CD4-positive, alpha-beta T cell treated with Interleukin-1 beta for 1 hour (primary cell): ENCODE data around the gene HSF5.
"Not testable (repeated sequence)": the region's sequence is repeated elsewhere in the genome, so short reads cannot be mapped to it uniquely, and the experiment has no call there.

ENCODE experiments used
- DNase-seq, 2 donors: peaks; one replicate each; pipeline ENCODE4 v3.0.0-alpha.2; 2020 to 2022

HSF5 gene

GRCh38 chr17:58411408-58411894 is 76.8 kb downstream of the HSF5 start:
- DNase-seq, result no peak

GRCh38 chr17:58410714-58411407 is 77.3 kb downstream of the HSF5 start:
- no peak for DNase-seq

- DNase-seq, result no peak
Observed at GRCh38 chr17:58409432-58409831, 78.8 kb downstream of the HSF5 start.

GRCh38 chr17:58403311-58403710 is 84.9 kb downstream of the HSF5 start:
- DNase-seq, result no peak

- DNase-seq, result no peak
Observed at GRCh38 chr17:58402679-58403078, 85.5 kb downstream of the HSF5 start.

GRCh38 chr17:58402047-58402446 is 86.2 kb downstream of the HSF5 start:
- DNase-seq, result no peak

- DNase-seq, result no peak
Observed at GRCh38 chr17:58401287-58401686, 86.9 kb downstream of the HSF5 start.

- no peak for DNase-seq
Observed at GRCh38 chr17:58400826-58401225, 87.4 kb downstream of the HSF5 start.

- DNase-seq, result no peak
Observed at GRCh38 chr17:58399974-58400373, 88.2 kb downstream of the HSF5 start.

GRCh38 chr17:58398574-58399266 is 89.5 kb downstream of the HSF5 start:
- DNase-seq, result no peak

GRCh38 chr17:58397421-58397820 is 90.8 kb downstream of the HSF5 start:
- DNase-seq, result not testable (repeated sequence)

- DNase-seq, result no peak
Observed at GRCh38 chr17:58396173-58396572, 92.0 kb downstream of the HSF5 start.

GRCh38 chr17:58394534-58395223 is 93.5 kb downstream of the HSF5 start:
- no peak for DNase-seq

GRCh38 chr17:58391302-58391984 is 96.8 kb downstream of the HSF5 start:
- no peak for DNase-seq

- no peak for DNase-seq
Observed at GRCh38 chr17:58390884-58391283, 97.3 kb downstream of the HSF5 start.

- DNase-seq, result no peak
Observed at GRCh38 chr17:58388302-58389190, 99.7 kb downstream of the HSF5 start.

- DNase-seq, result no peak
Observed at GRCh38 chr17:58387834-58388233, 100.4 kb downstream of the HSF5 start.

- DNase-seq, result no peak
Observed at GRCh38 chr17:58386708-58387107, 101.5 kb downstream of the HSF5 start.

- no peak for DNase-seq
Observed at GRCh38 chr17:58385359-58385899, 102.8 kb downstream of the HSF5 start.

- no peak for DNase-seq
Observed at GRCh38 chr17:58384897-58385296, 103.3 kb downstream of the HSF5 start.

- no peak for DNase-seq
Observed at GRCh38 chr17:58383892-58384462, 104.2 kb downstream of the HSF5 start.

- no peak for DNase-seq
Observed at GRCh38 chr17:58382872-58383242, 105.4 kb downstream of the HSF5 start.
